K562 (cell line): ENCODE data around the gene CYP24A1. TPM values are rescaled to one million over a fixed set of nuclear protein-coding genes. Genes with fewer than 3 reads are reported as not detected.

Experiments
- ATAC-seq: fragments of 200-7000 bp; cut with Tn5 transposase; 3 replicates; pipeline ENCODE4 v1.9.1; 2020; ENCODE audit warnings: moderate library complexity
- BruUV-seq: library from RNA; stranded (reverse); fragments of 400-500 nt; replicated peaks from 2 replicates; lab custom pipeline; 2021; lab: Mats Ljungman, UMichigan
- CTCF ChIA-PET: fragments of 300-600 bp; formaldehyde crosslinking; extraction: SDS; loops from one replicate; lab custom pipeline; 2021; ENCODE audit warnings: low intra/inter-chr PET ratio; lab: Yijun Ruan, JAX
- POLR2A ChIA-PET: fragments of 300-600, 350-650 bp; sonication (Branson Sonifier 250); formaldehyde crosslinking; extraction: SDS; loops from one replicate; lab custom pipeline; 2021; ENCODE audit warnings: antibody characterized with exemption, inconsistent platforms; lab: Yijun Ruan, JAX
- DNase-seq, 4 experiments: peaks; one replicate each; pipeline versions ENCODE4 v3.0.0 to v3.0.0-alpha.2; 2011 to 2018; ENCODE audit warnings: low spot score in 3 of 4, mixed read lengths in 3 of 4; ENCODE audit errors: extremely low read depth in 1 of 4
- FAIRE-seq: peaks from 2 replicates; lab custom pipeline; 2011; peaks lifted over from hg19 to GRCh38; lab: Jason Lieb, UNC
- H2AFZ ChIP-seq: 2 replicates; pipeline ENCODE4 v1.6.0; 2011; ENCODE audit warnings: low read depth, low read length, control low read depth, inconsistent platforms
- H3K27ac ChIP-seq: fragments of 200-600 bp; 3 replicates; pipeline ENCODE4 v1.8.0; 2011; ENCODE audit warnings: low read depth, mild to moderate bottlenecking, control low read depth, inconsistent platforms, low read length, moderate library complexity, mixed read lengths; ENCODE audit errors: extremely low read depth
- H3K27me3 ChIP-seq, 2 experiments: fragments of 300-600 bp in 1 of 2; 2 replicates in 1 of 2; 3 replicates in 1 of 2; pipeline versions ENCODE4 v1.6.0 to v1.8.0; 2011; ENCODE audit warnings: inconsistent platforms in 2 of 2, low read length in 2 of 2, mild to moderate bottlenecking in 1 of 2, mixed read lengths in 1 of 2, moderate library complexity in 1 of 2; ENCODE audit not compliant: control insufficient read depth in 2 of 2, insufficient read depth in 2 of 2
- H3K36me3 ChIP-seq: fragments of 300-600 bp; 3 replicates; pipeline ENCODE4 v1.8.0; 2011; ENCODE audit warnings: mild to moderate bottlenecking, low read length, inconsistent platforms; ENCODE audit not compliant: control insufficient read depth, insufficient read depth
- H3K4me1 ChIP-seq, 2 experiments: fragments of 200-600 bp in 1 of 2; replicated peaks in 1 of 2; 2 replicates in 1 of 2; 3 replicates in 1 of 2; pipeline versions ENCODE4 v1.5.1 to v1.8.0; 2011; ENCODE audit warnings: inconsistent platforms in 2 of 2, low read length in 2 of 2, mild to moderate bottlenecking in 1 of 2, mixed read lengths in 1 of 2, moderate library complexity in 1 of 2; ENCODE audit not compliant: control insufficient read depth in 2 of 2, insufficient read depth in 2 of 2
- H3K4me2 ChIP-seq: 2 replicates; pipeline ENCODE4 v1.6.1; 2011; ENCODE audit warnings: low read length, control low read depth, inconsistent platforms, mixed read lengths; ENCODE audit not compliant: insufficient read depth
- H3K4me3 ChIP-seq: fragments of 200-600 bp; sonication (generic), shearing (Covaris generic); 2 replicates; pipeline ENCODE4 v1.5.1; 2016; ENCODE audit warnings: control low read depth, inconsistent platforms
- H3K79me2 ChIP-seq: fragments of 200-600 bp; 3 replicates; pipeline ENCODE4 v1.8.0; 2011; ENCODE audit warnings: low read length, inconsistent platforms; ENCODE audit not compliant: control insufficient read depth, insufficient read depth
- H3K9ac ChIP-seq, 2 experiments: 2 replicates each; pipeline versions ENCODE4 v1.6.0 to v1.6.1; 2011; ENCODE audit warnings: low read depth in 2 of 2, low read length in 2 of 2, control low read depth in 1 of 2, inconsistent platforms in 1 of 2, mild to moderate bottlenecking in 1 of 2, mixed read lengths in 1 of 2; ENCODE audit not compliant: insufficient read depth in 1 of 2
- H3K9me1 ChIP-seq: one replicate; pipeline ENCODE4 v1.6.0; 2011; ENCODE audit warnings: inconsistent platforms, mild to moderate bottlenecking, low read length, moderate library complexity; ENCODE audit not compliant: control insufficient read depth, insufficient read depth
- H3K9me3 ChIP-seq: replicated peaks from 2 replicates; pipeline ENCODE4 v1.5.1; 2011; ENCODE audit warnings: low read depth, low read length, inconsistent platforms; ENCODE audit not compliant: control insufficient read depth, insufficient read depth
- H4K20me1 ChIP-seq: replicated peaks from 2 replicates; pipeline ENCODE4 v1.6.1; 2011; ENCODE audit warnings: low read length, inconsistent platforms, mixed read lengths; ENCODE audit not compliant: control insufficient read depth, insufficient read depth
- ZNF165 ChIP-seq: fragments of 250-450 bp; sonication (Bioruptor Pico); IDR thresholded peaks from 2 replicates; pipeline ENCODE4 v1.4.0; 2020; ENCODE audit warnings: borderline replicate concordance
- in situ Hi-C: fragments of 300-500 bp; cut with MboI; formaldehyde crosslinking; loops from 4 replicates; pipeline ENCODE4 v1.15.0; 2018; ENCODE audit warnings: inconsistent platforms, mixed read lengths
- intact Hi-C: fragments of 100-400 bp; cut with micrococcal nuclease; formaldehyde crosslinking; loops from 2 replicates; pipeline ENCODE4 v1.14.2; 2022
- polyA plus RNA-seq, 8 experiments: library from polyadenylated mRNA; depleted of rRNA in 4 of 8; stranded (reverse) in 5 of 8; unstranded in 3 of 8; fragments of >200 nt; fragmentation: Nextera tagmentation in 2 of 8; fragmentation: Illumina TruSeq in 1 of 8; extraction: Ambion mirVana in 2 of 8; extraction: Trizol in 1 of 8; gene quantifications; 2 replicates each; pipeline versions ENCODE4 v1.2.1 to v1.2.3, GENCODE V29; 2011 to 2014; ENCODE audit warnings: inconsistent platforms in 1 of 8, missing spikeins in 1 of 8
- total RNA-seq, 7 experiments: library from RNA; depleted of rRNA in 6 of 7; stranded (reverse); fragments of >200 nt in 6 of 7; fragmentation: Illumina TruSeq in 2 of 7; extraction: Trizol in 2 of 7; gene quantifications; 2 replicates each; pipeline versions ENCODE4 v1.2.1 to v1.2.3, GENCODE V29; 2011 to 2021; ENCODE audit warnings: low replicate concordance in 1 of 7
- TF ChIP-seq, protein P1 (sequence below), 3 experiments: fragments of 200-800 bp in 1 of 3; fragments of 250-450 bp in 1 of 3; fragments of 450-650 bp in 1 of 3; sonication (Bioruptor Pico) in 1 of 3; sonication (Bioruptor generic) in 1 of 3; formaldehyde crosslinking in 1 of 3; IDR thresholded peaks; 2 replicates each; pipeline versions ENCODE4 v1.6.1 to v1.8.0; 2016 to 2022; ENCODE audit warnings: mild to moderate bottlenecking in 2 of 3, missing genetic modification characterization in 2 of 3, missing compliant biosample characterization in 1 of 3, moderate library complexity in 1 of 3

CYP24A1 gene
- total and polyA plus RNA-seq, 9 of the 15 experiments (the other 6 are each of a cell fraction or from before 2014, with no cell fraction given), result 0.04 TPM; not detected in 8

DNA sequence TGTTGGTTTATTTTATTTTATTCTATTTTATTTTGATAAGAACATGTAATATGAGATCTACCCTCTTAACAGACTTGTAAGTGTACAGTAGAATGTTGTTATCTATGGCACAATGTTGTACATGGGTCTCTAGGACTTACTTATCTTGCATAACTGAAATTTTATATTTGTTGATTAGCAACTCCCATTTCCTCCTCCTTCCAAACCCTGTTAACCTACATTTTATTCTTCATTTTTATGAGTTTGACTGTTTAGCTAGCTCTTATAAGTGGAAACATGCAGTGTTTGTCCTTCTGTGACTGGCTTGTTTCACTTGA, 65.5 kb downstream of the CYP24A1 start:
- H3K27ac ChIP-seq, result no peak overlapping the region
- FAIRE-seq, result no peak
- no TSS peak for BruUV-seq

More for the DNA sequence above, 65.5 kb downstream of the CYP24A1 start:
- in situ Hi-C loops (no loop called here), intact Hi-C loops (no loop called here)
- ChIA-PET POLR2A (no interaction called here), CTCF (no interaction called here)
- Histone ChIP-seq H3K4me3 (no peak overlapping the region), H3K4me2 (no peak overlapping the region), H3K4me1 (no peaks in the 10 kb centered on the region; a peak in 1 of 5 replicates), H3K9me1 (no peaks in the 10 kb centered on the region), H3K36me3 (no peaks in the 10 kb centered on the region), H2AFZ (peak overlapping the region; percentile 61), H3K27me3 (no peaks in the 10 kb centered on the region), H4K20me1 (no peaks in the 10 kb centered on the region), H3K9me3 (no peaks in the 10 kb centered on the region), H3K79me2 (no peaks in the 10 kb centered on the region), H3K9ac (no peak overlapping the region)
- no peak for DNase-seq
- ATAC-seq, result no peak
- TF ChIP-seq ZNF165 (CRISPR knock-in tag), result no peak
- TF ChIP-seq, protein P1, sequence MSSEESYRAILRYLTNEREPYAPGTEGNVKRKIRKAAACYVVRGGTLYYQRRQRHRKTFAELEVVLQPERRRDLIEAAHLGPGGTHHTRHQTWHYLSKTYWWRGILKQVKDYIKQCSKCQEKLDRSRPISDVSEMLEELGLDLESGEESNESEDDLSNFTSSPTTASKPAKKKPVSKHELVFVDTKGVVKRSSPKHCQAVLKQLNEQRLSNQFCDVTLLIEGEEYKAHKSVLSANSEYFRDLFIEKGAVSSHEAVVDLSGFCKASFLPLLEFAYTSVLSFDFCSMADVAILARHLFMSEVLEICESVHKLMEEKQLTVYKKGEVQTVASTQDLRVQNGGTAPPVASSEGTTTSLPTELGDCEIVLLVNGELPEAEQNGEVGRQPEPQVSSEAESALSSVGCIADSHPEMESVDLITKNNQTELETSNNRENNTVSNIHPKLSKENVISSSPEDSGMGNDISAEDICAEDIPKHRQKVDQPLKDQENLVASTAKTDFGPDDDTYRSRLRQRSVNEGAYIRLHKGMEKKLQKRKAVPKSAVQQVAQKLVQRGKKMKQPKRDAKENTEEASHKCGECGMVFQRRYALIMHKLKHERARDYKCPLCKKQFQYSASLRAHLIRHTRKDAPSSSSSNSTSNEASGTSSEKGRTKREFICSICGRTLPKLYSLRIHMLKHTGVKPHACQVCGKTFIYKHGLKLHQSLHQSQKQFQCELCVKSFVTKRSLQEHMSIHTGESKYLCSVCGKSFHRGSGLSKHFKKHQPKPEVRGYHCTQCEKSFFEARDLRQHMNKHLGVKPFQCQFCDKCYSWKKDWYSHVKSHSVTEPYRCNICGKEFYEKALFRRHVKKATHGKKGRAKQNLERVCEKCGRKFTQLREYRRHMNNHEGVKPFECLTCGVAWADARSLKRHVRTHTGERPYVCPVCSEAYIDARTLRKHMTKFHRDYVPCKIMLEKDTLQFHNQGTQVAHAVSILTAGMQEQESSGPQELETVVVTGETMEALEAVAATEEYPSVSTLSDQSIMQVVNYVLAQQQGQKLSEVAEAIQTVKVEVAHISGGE (CRISPR knock-in tag; IDR thresholded peaks at IDR 0.05), result peak in 1 of 3 experiments; percentile 75; a peak in 1 of 6 replicates
